ENCODE measurements around the gene HOOK2.

HOOK2 gene

DNA sequence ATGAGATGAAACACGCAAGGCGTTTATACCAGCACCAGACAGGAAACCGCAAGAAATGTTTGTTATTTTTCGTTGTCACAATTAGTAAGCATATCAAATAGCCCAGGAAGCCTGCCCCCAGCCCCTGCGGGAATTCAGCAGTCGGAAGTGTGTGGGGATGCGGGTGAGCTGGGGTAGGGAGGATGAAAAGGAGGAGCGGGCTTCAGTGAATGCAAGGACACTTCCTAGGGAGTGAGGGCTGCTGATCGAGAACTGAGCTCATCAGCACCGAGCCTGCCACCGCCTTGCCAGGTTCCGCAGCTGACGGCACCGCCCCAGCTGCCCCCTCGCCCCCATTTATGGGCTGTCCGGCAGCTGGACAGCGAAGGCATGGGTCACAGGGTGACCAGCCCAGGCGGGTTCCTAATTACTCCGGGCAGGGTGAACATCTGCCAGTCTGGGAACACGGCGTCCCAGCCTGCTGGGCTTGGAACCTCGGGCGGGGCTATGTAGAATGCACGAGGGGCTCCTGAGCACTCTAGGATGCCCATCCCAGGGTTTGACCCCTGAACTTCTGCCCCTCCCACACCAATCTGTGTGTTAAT, 25.3 kb downstream of the HOOK2 start:
- TF ChIP-seq, protein P1, sequence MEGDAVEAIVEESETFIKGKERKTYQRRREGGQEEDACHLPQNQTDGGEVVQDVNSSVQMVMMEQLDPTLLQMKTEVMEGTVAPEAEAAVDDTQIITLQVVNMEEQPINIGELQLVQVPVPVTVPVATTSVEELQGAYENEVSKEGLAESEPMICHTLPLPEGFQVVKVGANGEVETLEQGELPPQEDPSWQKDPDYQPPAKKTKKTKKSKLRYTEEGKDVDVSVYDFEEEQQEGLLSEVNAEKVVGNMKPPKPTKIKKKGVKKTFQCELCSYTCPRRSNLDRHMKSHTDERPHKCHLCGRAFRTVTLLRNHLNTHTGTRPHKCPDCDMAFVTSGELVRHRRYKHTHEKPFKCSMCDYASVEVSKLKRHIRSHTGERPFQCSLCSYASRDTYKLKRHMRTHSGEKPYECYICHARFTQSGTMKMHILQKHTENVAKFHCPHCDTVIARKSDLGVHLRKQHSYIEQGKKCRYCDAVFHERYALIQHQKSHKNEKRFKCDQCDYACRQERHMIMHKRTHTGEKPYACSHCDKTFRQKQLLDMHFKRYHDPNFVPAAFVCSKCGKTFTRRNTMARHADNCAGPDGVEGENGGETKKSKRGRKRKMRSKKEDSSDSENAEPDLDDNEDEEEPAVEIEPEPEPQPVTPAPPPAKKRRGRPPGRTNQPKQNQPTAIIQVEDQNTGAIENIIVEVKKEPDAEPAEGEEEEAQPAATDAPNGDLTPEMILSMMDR (IDR thresholded peaks at IDR 0.05): no peak

DNA sequence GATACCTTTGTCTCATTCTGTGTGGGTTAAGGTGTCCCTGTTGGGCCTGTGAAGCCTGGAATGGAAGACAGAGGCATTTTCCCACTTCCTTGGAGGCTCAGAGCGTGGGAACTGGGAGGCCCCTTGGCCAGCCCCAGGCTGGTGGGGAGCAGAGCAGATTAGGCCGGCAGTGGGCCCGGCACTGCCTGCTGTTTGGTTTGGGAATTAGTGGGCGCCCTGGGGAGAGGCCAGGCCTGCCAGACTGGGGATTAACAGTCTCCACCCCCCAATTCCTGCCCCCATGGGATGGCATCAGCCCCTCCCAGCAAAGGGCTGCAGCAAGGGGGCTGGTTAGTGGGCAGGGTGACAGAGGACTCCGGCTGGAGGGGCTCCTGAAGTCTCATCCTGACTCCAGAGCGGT, 26.9 kb downstream of the HOOK2 start:
- TF ChIP-seq, protein P1 (IDR thresholded peaks at IDR 0.05): no peak

DNA sequence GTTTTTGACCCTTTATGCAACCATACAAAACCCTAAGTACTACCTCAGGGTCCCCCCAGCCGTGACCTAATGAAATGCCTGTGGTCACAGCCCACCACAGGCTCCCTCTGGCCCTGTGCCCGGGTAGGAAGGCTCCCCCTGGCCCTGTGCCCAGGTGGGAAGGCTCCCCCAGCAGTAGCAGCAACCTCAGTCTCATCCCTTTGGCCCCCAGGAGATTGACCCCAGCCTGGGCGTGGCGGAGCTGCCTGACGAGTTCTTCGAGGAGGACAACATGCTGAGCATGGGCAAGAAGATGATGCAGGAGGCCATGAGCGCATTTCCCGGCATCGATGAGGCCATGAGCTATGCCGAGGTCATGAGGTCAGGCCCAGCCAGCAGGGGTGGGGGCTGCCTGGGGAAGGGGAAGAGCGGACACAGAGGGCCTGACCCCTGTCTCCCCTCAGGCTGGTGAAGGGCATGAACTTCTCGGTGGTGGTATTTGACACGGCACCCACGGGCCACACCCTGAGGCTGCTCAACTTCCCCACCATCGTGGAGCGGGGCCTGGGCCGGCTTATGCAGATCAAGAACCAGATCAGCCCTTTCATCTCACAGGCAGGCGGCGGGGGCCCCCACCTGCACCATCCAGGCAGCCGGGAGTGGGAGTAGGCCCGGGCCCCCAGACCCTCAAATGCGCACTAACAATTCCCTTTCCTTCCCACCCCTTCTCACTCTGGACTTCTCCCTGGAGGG, 30.0 kb downstream of the HOOK2 start:
- TF ChIP-seq, protein P1 (IDR thresholded peaks at IDR 0.05): no peak

DNA sequence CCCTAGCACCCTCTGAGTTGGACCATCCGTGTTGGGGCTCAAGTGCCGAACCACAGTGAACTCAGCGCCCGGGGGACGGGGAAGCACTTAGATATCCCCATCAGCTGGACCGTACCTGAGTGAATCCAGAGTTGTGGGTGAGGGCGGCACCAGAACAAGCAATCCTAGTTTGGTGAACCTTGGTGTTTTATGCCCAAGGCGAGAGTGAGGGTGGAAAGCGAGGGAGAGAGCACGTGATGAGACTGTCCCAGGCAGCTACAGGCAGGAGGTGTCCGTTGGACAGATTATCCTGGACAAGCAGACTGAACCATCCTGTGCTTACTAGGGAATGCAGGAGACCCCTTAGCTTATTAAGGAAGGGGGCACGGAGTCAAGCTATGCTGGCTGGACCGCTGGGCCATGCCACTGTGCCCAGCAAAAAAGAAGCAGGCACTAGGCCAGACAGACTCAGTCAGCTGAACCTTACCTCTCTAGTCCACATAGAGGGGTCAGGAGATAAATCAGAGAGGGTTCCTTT, 37.5 kb downstream of the HOOK2 start:
- TF ChIP-seq, protein P1 (IDR thresholded peaks at IDR 0.05): no peak

DNA sequence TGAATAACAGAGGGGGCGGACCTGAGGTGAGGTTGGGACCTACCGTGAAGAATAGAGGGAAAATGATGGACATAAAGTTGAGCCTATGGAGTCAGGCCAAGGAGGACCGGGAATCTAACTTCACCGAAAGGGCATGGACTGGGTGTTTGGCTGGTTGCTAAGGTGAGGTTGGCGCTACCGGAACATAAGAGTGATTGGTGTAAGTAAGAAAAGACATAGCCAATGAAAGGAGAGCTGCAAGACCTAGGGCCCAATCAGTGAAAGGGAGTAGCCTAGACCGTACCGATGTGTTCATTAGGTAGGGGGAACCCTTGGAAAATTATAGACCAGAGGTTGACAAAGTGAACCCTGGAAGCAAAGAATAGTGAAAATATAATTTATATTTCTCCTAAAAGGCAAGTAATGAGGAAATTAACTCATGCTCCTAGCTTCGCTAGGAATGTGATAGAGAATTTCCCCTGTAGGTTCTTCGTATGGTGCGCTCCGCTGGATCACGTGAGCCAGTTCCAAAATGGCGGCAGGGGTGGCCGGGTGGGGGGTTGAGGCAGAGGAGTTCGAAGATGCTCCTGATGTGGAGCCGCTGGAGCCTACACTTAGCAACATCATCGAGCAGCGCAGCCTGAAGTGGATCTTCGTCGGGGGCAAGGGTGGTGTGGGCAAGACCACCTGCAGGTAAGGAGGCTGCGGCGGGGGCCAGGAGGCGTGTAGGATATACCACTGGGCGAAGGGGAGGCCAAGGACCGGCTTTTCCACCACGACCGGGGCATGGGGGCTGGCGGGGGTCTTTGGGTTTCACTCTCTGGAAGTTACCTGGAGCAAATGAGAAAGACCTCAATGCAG, 38.1 kb downstream of the HOOK2 start, which contains the start of gene GET3:
Gene GET3, plus strand, starts transcription at position 503 of the 840 bp plus-strand sequence. Its CDS starts 9 bp downstream, at position 512.
- TF ChIP-seq, protein P1 (IDR thresholded peaks at IDR 0.05): no peak

DNA sequence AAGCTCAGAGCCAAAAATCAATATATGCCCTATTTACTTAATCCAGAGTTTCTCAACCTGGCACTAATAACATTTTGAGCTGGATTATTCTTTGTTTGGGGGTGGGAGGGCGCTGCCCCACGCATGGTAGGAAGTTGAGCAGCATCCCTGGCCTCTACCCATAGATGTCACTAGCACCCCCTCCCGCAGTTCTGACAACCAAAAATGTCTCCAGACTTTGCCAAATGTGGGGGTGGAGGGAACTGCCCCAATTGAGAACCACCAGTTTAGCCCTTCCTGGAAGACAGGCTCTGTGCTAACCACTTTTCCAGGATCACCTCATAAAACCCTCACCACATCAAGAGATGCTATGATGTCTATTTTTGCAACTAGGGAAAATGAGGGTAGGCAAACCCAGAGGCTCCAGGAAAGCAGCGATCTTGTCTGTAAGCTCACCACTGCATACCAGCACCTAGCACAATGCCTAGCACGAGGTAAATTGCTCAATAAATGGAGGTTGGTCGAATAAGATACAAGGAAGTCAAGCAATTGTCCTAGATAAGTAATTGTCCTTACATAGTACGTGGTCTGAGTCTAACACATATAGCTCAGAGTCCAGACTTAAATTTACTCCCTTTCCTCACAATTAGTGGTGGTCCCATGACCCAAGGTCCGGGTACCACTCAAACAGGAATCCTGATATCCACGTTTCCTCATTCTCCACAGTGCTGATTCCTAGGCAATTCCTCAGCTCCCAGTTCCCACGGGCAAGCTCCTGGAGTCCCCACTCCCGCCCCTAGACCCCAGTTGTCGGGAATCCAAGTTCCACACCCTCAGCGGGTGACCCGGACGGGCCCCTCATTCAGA, 41.8 kb downstream of the HOOK2 start:
- TF ChIP-seq, protein P1 (IDR thresholded peaks at IDR 0.05): peak; percentile 50; the same call in 1 of the 2 replicates
